HepG2 (cell line): ENCODE results near the gene ATP7B. TPM values are rescaled to one million over a fixed set of nuclear protein-coding genes. Genes with fewer than 3 reads are reported as not detected.

Source experiments
- ATAC-seq: fragments of 200-7000 bp; cut with Tn5 transposase; 3 replicates; pipeline ENCODE4 v1.9.1; 2020; ENCODE audit warnings: mild to moderate bottlenecking, moderate library complexity
- BruUV-seq: library from RNA; stranded (reverse); fragments of 400-500 nt; replicated peaks from 2 replicates; lab custom pipeline; 2021; lab: Mats Ljungman, UMichigan
- CTCF ChIA-PET: fragments of 300-600 bp; formaldehyde crosslinking; extraction: SDS; loops from one replicate; lab custom pipeline; 2021; ENCODE audit warnings: low total read pairs, inconsistent platforms, low intra/inter-chr PET ratio; lab: Yijun Ruan, JAX
- POLR2A ChIA-PET: fragments of 350-600 bp; sonication (Branson Sonifier 250); formaldehyde crosslinking; loops from one replicate; lab custom pipeline; 2020; ENCODE audit warnings: antibody characterized with exemption, inconsistent platforms; lab: Yijun Ruan, JAX
- DNase-seq: peaks from one replicate; pipeline ENCODE4 v3.0.0-alpha.2; 2015; ENCODE audit warnings: low spot score
- FAIRE-seq: peaks from 3 replicates; lab custom pipeline; 2011; peaks lifted over from hg19 to GRCh38; lab: Jason Lieb, UNC
- H2AFZ ChIP-seq: one replicate; pipeline ENCODE4 v1.6.1; 2011; ENCODE audit warnings: low read length, inconsistent platforms
- H3K27ac ChIP-seq: fragments of 300-600 bp; 3 replicates; pipeline ENCODE4 v1.8.0; 2011; ENCODE audit warnings: mixed run types, mild to moderate bottlenecking, mixed read lengths, low read length, inconsistent platforms; ENCODE audit not compliant: insufficient read depth; ENCODE audit errors: extremely low read length
- H3K27me3 ChIP-seq, 2 experiments: fragments of 200-600 bp in 1 of 2; 2 replicates in 1 of 2; 3 replicates in 1 of 2; pipeline versions ENCODE4 v1.6.0 to v1.8.0; 2011; ENCODE audit warnings: low read length in 2 of 2, mild to moderate bottlenecking in 2 of 2, moderate library complexity in 2 of 2, inconsistent platforms in 1 of 2; ENCODE audit not compliant: insufficient read depth in 2 of 2, control insufficient read depth in 1 of 2
- H3K36me3 ChIP-seq, 2 experiments: fragments of 200-600 bp in 1 of 2; replicated peaks in 1 of 2; 2 replicates in 1 of 2; 3 replicates in 1 of 2; pipeline versions ENCODE4 v1.5.1 to v1.8.0; 2011; ENCODE audit warnings: low read length in 2 of 2, inconsistent platforms in 1 of 2; ENCODE audit not compliant: insufficient read depth in 2 of 2, control insufficient read depth in 1 of 2
- H3K4me1 ChIP-seq: 2 replicates; pipeline ENCODE4 v1.5.1; 2012; ENCODE audit warnings: low read length, inconsistent platforms; ENCODE audit not compliant: insufficient read depth
- H3K4me2 ChIP-seq: 2 replicates; pipeline ENCODE4 v1.6.0; 2011; ENCODE audit warnings: low read depth, low read length, inconsistent platforms
- H3K4me3 ChIP-seq, 3 experiments: fragments of 200-600 bp in 1 of 3; sonication (generic), shearing (Covaris generic) in 1 of 3; replicated peaks in 1 of 3; 2 replicates each; pipeline ENCODE4 v1.5.1; 2011 to 2016; ENCODE audit warnings: low read length in 3 of 3, inconsistent platforms in 2 of 3, low read depth in 2 of 3, mild to moderate bottlenecking in 2 of 3, control low read depth in 1 of 3, mixed read lengths in 1 of 3; ENCODE audit not compliant: insufficient read depth in 1 of 3
- H3K79me2 ChIP-seq: one replicate; pipeline ENCODE4 v1.6.1; 2011; ENCODE audit warnings: low read length, inconsistent platforms; ENCODE audit not compliant: insufficient read depth
- H3K9ac ChIP-seq: 2 replicates; pipeline ENCODE4 v1.6.0; 2011; ENCODE audit warnings: mild to moderate bottlenecking, low read depth, low read length, inconsistent platforms; ENCODE audit not compliant: insufficient read depth
- H3K9me3 ChIP-seq: 2 replicates; pipeline ENCODE4 v1.5.1; 2012; ENCODE audit warnings: mild to moderate bottlenecking, low read length
- H4K20me1 ChIP-seq: 2 replicates; pipeline ENCODE4 v1.6.0; 2011; ENCODE audit warnings: inconsistent platforms, mild to moderate bottlenecking, low read length, moderate library complexity; ENCODE audit not compliant: insufficient read depth
- AGO2 ChIP-seq: fragments of 200-400 bp; formaldehyde crosslinking; optimal IDR thresholded peaks from 2 replicates; pipeline ENCODE3; 2017; ENCODE audit warnings: mild to moderate bottlenecking, low read depth, low read length, moderate library complexity
- ATF4 ChIP-seq, 2 experiments: fragments of 450-650 bp in 1 of 2; sonication (generic) in 1 of 2; formaldehyde crosslinking; IDR thresholded peaks; 2 replicates each; pipeline versions ENCODE4 v1.5.0 to v1.8.0; 2020 to 2022; ENCODE audit warnings: mild to moderate bottlenecking in 1 of 2, missing genetic modification reagents in 1 of 2
- CC2D1A ChIP-seq: sonication (generic); formaldehyde crosslinking; IDR thresholded peaks from 2 replicates; pipeline ENCODE4 v1.8.1; 2023; ENCODE audit warnings: mild to moderate bottlenecking, missing genetic modification reagents
- CENPX ChIP-seq: sonication (generic); formaldehyde crosslinking; IDR thresholded peaks from 2 replicates; pipeline ENCODE4 v1.9.0; 2021; ENCODE audit warnings: mild to moderate bottlenecking, missing genetic modification reagents, moderate library complexity
- CHD4 ChIP-seq: fragments of 200-600 bp; sonication (generic); IDR thresholded peaks from 2 replicates; pipeline ENCODE4 v1.7.0; 2017; ENCODE audit warnings: mild to moderate bottlenecking, low read length, borderline replicate concordance
- ELF1 ChIP-seq: sonication (generic); formaldehyde crosslinking; IDR thresholded peaks from 2 replicates; pipeline ENCODE4 v1.4.0; 2020; ENCODE audit warnings: missing genetic modification reagents
- ELF3 ChIP-seq: IDR thresholded peaks from 2 replicates; pipeline ENCODE4 v1.6.1; 2016; ENCODE audit warnings: missing genetic modification reagents, missing compliant biosample characterization
- FLYWCH1 ChIP-seq: sonication (generic); formaldehyde crosslinking; IDR thresholded peaks from 2 replicates; pipeline ENCODE4 v1.8.1; 2023; ENCODE audit warnings: mild to moderate bottlenecking, missing genetic modification reagents
- FOXJ3 ChIP-seq: sonication (generic); formaldehyde crosslinking; IDR thresholded peaks from 2 replicates; pipeline ENCODE4 v1.4.0; 2020; ENCODE audit warnings: missing genetic modification reagents, mild to moderate bottlenecking, borderline replicate concordance
- FOXO1 ChIP-seq: sonication (generic); formaldehyde crosslinking; IDR thresholded peaks from 2 replicates; pipeline ENCODE4 v1.4.0; 2020; ENCODE audit warnings: missing genetic modification reagents
- GABPA ChIP-seq, 2 experiments: IDR thresholded peaks; 2 replicates each; pipeline ENCODE4 v1.6.1; 2011 to 2016; ENCODE audit warnings: low read depth in 2 of 2, low read length in 1 of 2, missing biosample characterization in 1 of 2, missing genetic modification characterization in 1 of 2
- GABPB1 ChIP-seq: IDR thresholded peaks from 2 replicates; pipeline ENCODE4 v1.6.1; 2016; ENCODE audit warnings: mild to moderate bottlenecking, missing genetic modification reagents, moderate library complexity, missing compliant biosample characterization
- HCFC1 ChIP-seq: fragments of 150-350 bp; IDR thresholded peaks from 2 replicates; pipeline ENCODE4 v1.6.1; 2014; ENCODE audit warnings: low read depth, low read length
- KLF13 ChIP-seq: sonication (generic); formaldehyde crosslinking; IDR thresholded peaks from 2 replicates; pipeline ENCODE4 v1.4.0; 2020; ENCODE audit warnings: mild to moderate bottlenecking, missing genetic modification reagents
- NR2F1 ChIP-seq, 2 experiments: fragments of 450-650 bp in 1 of 2; formaldehyde crosslinking in 1 of 2; IDR thresholded peaks; 2 replicates each; pipeline versions ENCODE4 v1.5.0 to v1.6.1; 2016 to 2020; ENCODE audit warnings: mild to moderate bottlenecking in 1 of 2, missing compliant biosample characterization in 1 of 2, missing genetic modification reagents in 1 of 2, moderate library complexity in 1 of 2
- PPARG ChIP-seq: conservative IDR thresholded peaks from 2 replicates; pipeline ENCODE4 v1.6.1; 2016; ENCODE audit warnings: missing biosample characterization, missing genetic modification reagents
- PRPF4 ChIP-seq: fragments of 200-400 bp; formaldehyde crosslinking; IDR thresholded peaks from 2 replicates; pipeline ENCODE4 v1.6.1; 2016; ENCODE audit warnings: low read length, low read depth; ENCODE audit not compliant: poor library complexity, severe bottlenecking
- SALL1 ChIP-seq: sonication (generic); formaldehyde crosslinking; IDR thresholded peaks from 2 replicates; pipeline ENCODE4 v1.8.0; 2022; ENCODE audit warnings: mild to moderate bottlenecking, missing genetic modification reagents
- SETDB1 ChIP-seq: sonication (generic); formaldehyde crosslinking; IDR thresholded peaks from 2 replicates; pipeline ENCODE4 v1.5.1; 2020; ENCODE audit warnings: missing genetic modification reagents, mild to moderate bottlenecking, borderline replicate concordance
- SOX5 ChIP-seq: IDR thresholded peaks from 2 replicates; pipeline ENCODE4 v1.6.1; 2016; ENCODE audit warnings: borderline replicate concordance
- TAF15 ChIP-seq: fragments of 200-400 bp; formaldehyde crosslinking; IDR thresholded peaks from one replicate; pipeline ENCODE4 v1.6.1; 2018; ENCODE audit warnings: mild to moderate bottlenecking, low read depth, low read length; ENCODE audit not compliant: poor library complexity, severe bottlenecking
- TIGD3 ChIP-seq: sonication (generic); formaldehyde crosslinking; IDR thresholded peaks from 2 replicates; pipeline ENCODE4 v1.5.1; 2020; ENCODE audit warnings: mild to moderate bottlenecking, missing genetic modification reagents, borderline replicate concordance
- YY1 ChIP-seq: IDR thresholded peaks from 2 replicates; pipeline ENCODE4 v1.6.1; 2011; ENCODE audit warnings: low read length, low read depth, moderate library complexity, mild to moderate bottlenecking; ENCODE audit not compliant: insufficient read depth, insufficient replicate concordance
- ZNF616 ChIP-seq: sonication (generic); formaldehyde crosslinking; IDR thresholded peaks from 2 replicates; pipeline ENCODE4 v1.5.0; 2020; ENCODE audit warnings: low read depth, mild to moderate bottlenecking, missing genetic modification reagents
- ZNF75D ChIP-seq: sonication (generic); formaldehyde crosslinking; IDR thresholded peaks from 2 replicates; pipeline ENCODE4 v1.8.1; 2023; ENCODE audit warnings: missing genetic modification reagents, mild to moderate bottlenecking, borderline replicate concordance
- ZSCAN21 ChIP-seq: sonication (generic); formaldehyde crosslinking; IDR thresholded peaks from 2 replicates; pipeline ENCODE4 v1.8.0; 2022; ENCODE audit warnings: mild to moderate bottlenecking, missing genetic modification reagents, moderate library complexity, borderline replicate concordance
- WGBS: methylation state at CpG from one replicate; pipeline ENCODE4 v1.1.6; 2017; ENCODE audit warnings: low lambda C conversion rate; 5-methylcytosine and 5-hydroxymethylcytosine counted together
- in situ Hi-C: cut with HindIII; loops from 2 replicates; pipeline ENCODE4 v1.10.0; 2017; ENCODE audit warnings: low pct_unique_long_range_greater_than_20kb; ENCODE audit not compliant: extremely low pct_ligation_motif_present
- intact Hi-C: fragments of 100-400 bp; cut with micrococcal nuclease; formaldehyde crosslinking; loops from one replicate; pipeline ENCODE4 v1.10.0; 2022; ENCODE audit not compliant: unreplicated experiment
- polyA plus RNA-seq, 8 experiments: library from polyadenylated mRNA; depleted of rRNA in 3 of 8; stranded (reverse) in 7 of 8; unstranded in 1 of 8; fragments of >200 nt; fragmentation: Illumina TruSeq in 4 of 8; extraction: Trizol in 4 of 8; gene quantifications; 2 replicates each; pipeline versions ENCODE4 v1.2.1 to v1.2.3, GENCODE V29; 2011 to 2016; ENCODE audit warnings: low read depth in 4 of 8, missing spikeins in 1 of 8, mixed read lengths in 1 of 8; ENCODE audit not compliant: insufficient read depth in 1 of 8
- total RNA-seq, 5 experiments: library from RNA; depleted of rRNA; stranded (reverse); fragments of >200 nt; fragmentation: Illumina TruSeq; extraction: Trizol; gene quantifications; 2 replicates each; pipeline ENCODE4 v1.2.3, GENCODE V29; 2016; ENCODE audit warnings: low read depth in 1 of 5

Gene ATP7B
- total and polyA plus RNA-seq, 2 of the 13 experiments (the other 11 are each of a cell fraction or from before 2014, with no cell fraction given) = 31.8 to 57.4 TPM

GRCh38 chr13:51885651-51886050 lies 125.6 kb downstream of the ATP7B start (continued):
- TF ChIP-seq HCFC1 (no peak), YY1 (no peak), ZSCAN21 (CRISPR knock-in tag) (no peak), GABPB1 (no peak), PPARG (CRISPR knock-in tag) (no peak), AGO2 (no peak), ELF1 (CRISPR knock-in tag) (no peak), TIGD3 (CRISPR knock-in tag) (no peak), PRPF4 (no peak), SALL1 (CRISPR knock-in tag) (no peak), TAF15 (no peak), NR2F1 (CRISPR knock-in tag; IDR thresholded peaks at IDR 0.05) (no peak), KLF13 (CRISPR knock-in tag) (no peak), SOX5 (CRISPR knock-in tag) (no peak)

- ATAC-seq = no peak
- H3K4me3 ChIP-seq = no peak overlapping the region
- no peaks in the 10 kb centered on the region for H4K20me1 ChIP-seq
- no TSS peak for BruUV-seq
- H3K27me3 ChIP-seq = no peaks in the 10 kb centered on the region
- H3K4me1 ChIP-seq = peaks cover 6% of the 10 kb centered on the region; the same call in 1 of the 2 replicates
- TF ChIP-seq SETDB1 (no peak), CC2D1A (CRISPR knock-in tag) (no peak), ZNF616 (CRISPR knock-in tag) (no peak), ELF3 (CRISPR knock-in tag) (no peak), FOXJ3 (CRISPR knock-in tag) (no peak), CENPX (CRISPR knock-in tag) (no peak), ATF4 (CRISPR knock-in tag; IDR thresholded peaks at IDR 0.05) (no peak), CHD4 (no peak), GABPA (IDR thresholded peaks at IDR 0.05; ENCODE audit: low read depth, low read length) (no peak), GABPA (CRISPR knock-in tag; IDR thresholded peaks at IDR 0.05; ENCODE audit: low read depth) (no peak), FLYWCH1 (no peak), ZNF75D (CRISPR knock-in tag) (no peak), FOXO1 (CRISPR knock-in tag) (no peak)
- no peak for DNase-seq
- CTCF ChIA-PET = no interaction called here
- H2AFZ ChIP-seq = no peak overlapping the region
- no peak for FAIRE-seq
- no peak overlapping the region for H3K9ac ChIP-seq
- 78% methylated on average over 5 of the region's 5 CpGs for WGBS
- POLR2A ChIA-PET = no interaction called here
- H3K9me3 ChIP-seq = no peaks in the 10 kb centered on the region
- 0 out of 5 replicates have a peak, but pooled peaks cover 0 to 3% of the 10 kb centered on the region in 2 experiments for H3K36me3 ChIP-seq
- in situ Hi-C loops = no loop called here
- H3K27ac ChIP-seq = no peak overlapping the region
- no peak overlapping the region for H3K4me2 ChIP-seq
- intact Hi-C loops = no loop called here
- H3K79me2 ChIP-seq = no peaks in the 10 kb centered on the region
These were observed 128.0 kb downstream of the ATP7B start for GRCh38 chr13:51883226-51883600.
